ENCODE results near the gene L3MBTL3.

DNA sequence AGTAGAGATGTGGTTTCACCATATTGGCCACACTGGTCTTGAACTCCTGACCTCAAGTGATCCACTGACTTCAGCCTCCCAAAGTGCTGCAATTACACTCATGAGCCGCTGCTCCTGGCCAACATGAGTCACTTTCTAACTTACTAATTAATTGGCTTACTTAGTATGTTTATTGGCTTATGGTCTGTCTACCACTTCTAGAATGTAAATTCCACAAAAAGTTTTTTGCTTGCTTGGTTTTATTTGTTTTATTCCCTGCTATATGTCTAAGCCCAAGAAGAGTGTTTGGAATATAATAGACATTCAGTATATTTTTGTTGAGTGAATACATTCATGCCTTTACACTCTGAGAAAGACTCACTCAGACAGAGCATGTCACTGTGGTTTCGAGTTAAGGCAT is 118.4 kb downstream of the L3MBTL3 start:
- TF ChIP-seq, protein P1, sequence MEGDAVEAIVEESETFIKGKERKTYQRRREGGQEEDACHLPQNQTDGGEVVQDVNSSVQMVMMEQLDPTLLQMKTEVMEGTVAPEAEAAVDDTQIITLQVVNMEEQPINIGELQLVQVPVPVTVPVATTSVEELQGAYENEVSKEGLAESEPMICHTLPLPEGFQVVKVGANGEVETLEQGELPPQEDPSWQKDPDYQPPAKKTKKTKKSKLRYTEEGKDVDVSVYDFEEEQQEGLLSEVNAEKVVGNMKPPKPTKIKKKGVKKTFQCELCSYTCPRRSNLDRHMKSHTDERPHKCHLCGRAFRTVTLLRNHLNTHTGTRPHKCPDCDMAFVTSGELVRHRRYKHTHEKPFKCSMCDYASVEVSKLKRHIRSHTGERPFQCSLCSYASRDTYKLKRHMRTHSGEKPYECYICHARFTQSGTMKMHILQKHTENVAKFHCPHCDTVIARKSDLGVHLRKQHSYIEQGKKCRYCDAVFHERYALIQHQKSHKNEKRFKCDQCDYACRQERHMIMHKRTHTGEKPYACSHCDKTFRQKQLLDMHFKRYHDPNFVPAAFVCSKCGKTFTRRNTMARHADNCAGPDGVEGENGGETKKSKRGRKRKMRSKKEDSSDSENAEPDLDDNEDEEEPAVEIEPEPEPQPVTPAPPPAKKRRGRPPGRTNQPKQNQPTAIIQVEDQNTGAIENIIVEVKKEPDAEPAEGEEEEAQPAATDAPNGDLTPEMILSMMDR (conservative IDR thresholded peaks at IDR 0.05; ENCODE audit: low read depth in 2 of 2), result no peak
- no peak for TF ChIP-seq JUNB (IDR thresholded peaks at IDR 0.05; ENCODE audit: unreplicated experiment)
- TF ChIP-seq, protein P2, sequence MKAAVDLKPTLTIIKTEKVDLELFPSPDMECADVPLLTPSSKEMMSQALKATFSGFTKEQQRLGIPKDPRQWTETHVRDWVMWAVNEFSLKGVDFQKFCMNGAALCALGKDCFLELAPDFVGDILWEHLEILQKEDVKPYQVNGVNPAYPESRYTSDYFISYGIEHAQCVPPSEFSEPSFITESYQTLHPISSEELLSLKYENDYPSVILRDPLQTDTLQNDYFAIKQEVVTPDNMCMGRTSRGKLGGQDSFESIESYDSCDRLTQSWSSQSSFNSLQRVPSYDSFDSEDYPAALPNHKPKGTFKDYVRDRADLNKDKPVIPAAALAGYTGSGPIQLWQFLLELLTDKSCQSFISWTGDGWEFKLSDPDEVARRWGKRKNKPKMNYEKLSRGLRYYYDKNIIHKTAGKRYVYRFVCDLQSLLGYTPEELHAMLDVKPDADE (IDR thresholded peaks at IDR 0.05), result no peak
- TF ChIP-seq POLR2AphosphoS5 (IDR thresholded peaks at IDR 0.05; ENCODE audit: low read depth), result no peak
- no peak for TF ChIP-seq EZH2 (IDR thresholded peaks at IDR 0.05; ENCODE audit: low read depth, unreplicated experiment)

Data from GM23338 (cell line).